HG02970 (cell line): ENCODE data around the gene CGB5.
"Not testable (repeated sequence)": the region's sequence is repeated elsewhere in the genome, so short reads cannot be mapped to it uniquely, and the experiment has no call there.

Source experiments
- ATAC-seq: cut with Tn5 transposase; IDR thresholded peaks from one replicate; pipeline ENCODE4 v1.9.1; 2021; ENCODE audit warnings: mild to moderate bottlenecking, moderate library complexity, moderate number of reproducible peaks; ENCODE audit not compliant: unreplicated experiment, low FRiP score

Gene CGB5

DNA sequence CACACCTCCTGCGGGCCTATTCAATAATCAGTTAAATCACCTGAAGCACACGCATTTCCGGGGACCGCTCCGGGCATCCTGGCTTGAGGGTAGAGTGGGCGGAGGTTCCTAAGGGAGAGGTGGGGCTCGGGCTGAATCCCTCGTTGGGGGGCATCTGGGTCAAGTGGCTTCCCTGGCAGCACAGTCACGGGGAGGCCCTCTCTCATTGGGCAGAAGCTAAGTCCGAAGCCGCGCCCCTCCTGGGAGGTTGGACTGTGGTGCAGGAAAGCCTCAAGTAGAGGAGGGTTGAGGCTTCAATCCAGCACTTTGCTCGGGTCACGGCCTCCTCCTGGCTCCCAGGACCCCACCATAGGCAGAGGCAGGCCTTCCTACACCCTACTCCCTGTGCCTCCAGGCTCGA is at the start of gene CGB5:
TSS of gene CGB5 (plus strand) at position 301 of the 400 bp plus-strand sequence. CDS start 362 bp downstream, outside the sequence.
- ATAC-seq, result not testable (repeated sequence)

DNA sequence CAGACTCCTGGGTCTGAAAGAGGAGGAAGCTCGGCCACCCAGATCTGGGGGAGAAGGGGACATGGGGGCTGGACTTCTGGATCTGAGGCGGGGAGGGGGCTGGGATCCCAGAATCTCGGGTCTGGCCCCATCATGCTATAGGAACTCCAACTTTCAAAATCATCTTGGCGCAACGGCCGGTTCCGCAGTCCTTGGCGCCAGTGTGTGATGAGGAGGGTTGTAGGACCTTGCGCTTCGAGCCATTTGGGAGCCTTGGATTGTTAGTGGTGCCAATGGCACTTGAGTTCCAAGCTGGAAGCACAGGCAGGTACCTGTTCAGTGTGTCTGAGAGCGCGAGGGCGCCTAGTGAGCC is 49.6 kb upstream of the CGB5 start:
- ATAC-seq, result no peak

DNA sequence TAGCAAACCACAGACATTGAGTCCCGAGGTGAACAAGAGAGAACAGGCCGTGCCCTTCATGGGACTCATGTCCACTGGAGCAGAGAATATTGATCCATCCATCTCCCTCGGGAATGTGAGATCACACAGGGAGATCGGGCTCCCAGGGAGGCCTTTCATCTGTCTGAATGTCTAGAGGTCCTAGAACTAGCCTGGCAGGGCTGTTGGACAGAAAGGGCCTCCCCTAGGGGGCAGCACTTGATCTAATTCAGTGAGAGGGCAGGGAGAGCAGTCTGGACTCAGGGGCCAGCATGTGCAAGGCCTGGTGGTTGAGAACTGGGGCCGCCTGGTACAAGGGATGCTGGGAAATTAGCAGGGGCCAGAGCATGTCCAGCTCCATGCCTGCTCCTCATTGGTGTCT is 45.7 kb upstream of the CGB5 start:
- no peak for ATAC-seq

DNA sequence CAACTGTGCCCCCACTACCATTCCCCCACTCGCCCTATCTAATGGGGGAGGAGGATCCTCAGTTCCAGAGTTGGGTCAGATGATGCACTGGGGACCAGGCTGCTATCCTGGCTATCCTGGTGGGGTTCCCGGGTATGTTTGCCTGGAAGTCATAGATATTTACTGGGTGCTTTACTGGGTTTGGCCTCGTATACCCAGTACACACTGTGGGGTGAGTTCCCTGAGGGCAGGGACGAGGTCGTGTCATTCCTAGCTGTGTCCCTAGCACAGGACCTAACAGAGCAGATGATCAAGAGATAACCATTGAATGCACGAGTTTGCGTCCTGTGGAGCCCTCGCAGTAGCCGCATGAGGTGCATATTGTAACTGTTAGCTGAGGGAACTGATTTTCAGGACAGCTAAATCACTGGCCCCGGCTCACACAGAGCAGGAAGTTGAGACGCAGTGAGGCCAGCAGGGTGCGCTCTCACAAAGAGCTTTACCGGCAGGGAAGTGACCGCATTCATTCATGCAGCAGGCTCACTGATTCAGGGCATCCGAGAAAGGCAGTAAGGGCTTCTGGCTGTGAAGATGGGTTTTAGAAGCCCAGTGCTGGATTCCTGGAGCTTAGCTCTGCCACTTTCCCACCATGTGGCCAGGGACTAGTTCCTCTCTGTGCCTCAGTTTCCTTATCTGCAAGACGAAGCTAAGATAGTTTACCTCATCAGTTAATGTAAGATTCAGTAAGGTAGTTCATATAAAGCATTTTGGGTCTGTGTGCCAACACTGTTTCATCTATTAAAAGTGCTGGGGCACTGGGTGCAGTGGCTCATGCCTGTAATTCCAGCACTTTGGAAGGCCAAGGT is 43.9 kb upstream of the CGB5 start:
- no peak for ATAC-seq

DNA sequence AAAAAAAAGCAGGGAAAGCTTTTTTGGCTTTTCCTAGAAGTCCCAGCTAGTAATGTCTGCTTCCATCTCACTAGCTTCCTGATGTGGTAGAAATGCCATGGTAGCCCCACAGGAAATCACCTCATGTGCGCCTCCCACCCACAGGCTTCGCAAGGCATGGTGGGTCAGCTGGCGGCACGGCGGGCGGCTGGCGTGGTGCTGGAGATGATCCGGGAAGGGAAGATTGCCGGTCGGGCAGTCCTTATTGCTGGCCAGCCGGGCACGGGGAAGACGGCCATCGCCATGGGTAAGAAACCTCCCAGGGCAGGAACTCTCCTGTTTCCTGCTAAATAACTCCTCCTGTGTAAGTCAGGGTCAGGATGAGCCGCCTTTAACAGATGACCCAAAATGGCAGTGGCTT is 39.5 kb upstream of the CGB5 start:
- ATAC-seq, result no peak

DNA sequence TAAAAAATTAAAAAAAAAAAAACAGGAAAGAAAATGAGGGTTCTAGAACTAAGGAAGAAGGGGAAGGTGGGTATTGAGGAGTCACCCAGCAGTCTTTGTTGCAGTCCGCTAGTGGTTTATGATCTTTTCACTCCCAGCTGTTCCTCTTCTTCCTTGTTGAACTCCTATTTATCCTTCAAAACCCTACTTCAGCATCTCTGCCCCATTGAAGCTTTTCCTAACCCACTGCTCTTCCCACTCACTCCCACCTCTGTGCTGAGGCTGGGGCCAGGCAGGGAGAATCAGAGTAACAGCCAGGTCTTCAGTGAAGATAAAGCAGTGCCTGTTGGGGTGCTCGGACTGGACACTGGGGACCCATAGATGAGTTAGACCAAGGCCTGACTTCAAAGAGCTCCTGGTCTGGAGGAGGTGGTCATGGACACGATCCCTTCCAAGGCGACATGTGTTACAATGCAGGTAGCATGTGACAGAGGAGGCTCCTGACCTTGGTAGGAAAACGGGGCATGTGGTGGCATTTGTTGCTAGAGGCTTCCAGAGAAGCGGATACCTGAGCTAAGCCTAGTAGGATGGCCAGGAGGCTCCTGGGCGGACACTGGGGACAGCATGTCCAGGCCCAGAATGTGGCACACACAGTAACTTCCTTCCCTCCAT is 38.6 kb upstream of the CGB5 start:
- ATAC-seq, result no peak

DNA sequence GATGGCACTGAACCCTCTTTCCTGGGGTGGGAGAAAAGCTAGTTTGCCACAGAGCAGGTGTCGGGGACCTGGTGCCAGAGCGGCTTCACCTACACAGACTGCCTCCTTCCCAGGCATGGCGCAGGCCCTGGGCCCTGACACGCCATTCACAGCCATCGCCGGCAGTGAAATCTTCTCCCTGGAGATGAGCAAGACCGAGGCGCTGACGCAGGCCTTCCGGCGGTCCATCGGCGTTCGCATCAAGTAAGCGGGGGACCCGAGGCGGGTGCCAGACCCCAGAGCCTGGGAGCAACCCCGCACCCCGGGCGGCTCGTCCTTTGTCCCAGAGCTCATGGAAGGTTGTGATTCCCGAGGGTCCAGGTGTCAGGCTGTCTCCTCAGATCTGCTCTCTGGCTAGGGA is 36.7 kb upstream of the CGB5 start:
- no peak for ATAC-seq

DNA sequence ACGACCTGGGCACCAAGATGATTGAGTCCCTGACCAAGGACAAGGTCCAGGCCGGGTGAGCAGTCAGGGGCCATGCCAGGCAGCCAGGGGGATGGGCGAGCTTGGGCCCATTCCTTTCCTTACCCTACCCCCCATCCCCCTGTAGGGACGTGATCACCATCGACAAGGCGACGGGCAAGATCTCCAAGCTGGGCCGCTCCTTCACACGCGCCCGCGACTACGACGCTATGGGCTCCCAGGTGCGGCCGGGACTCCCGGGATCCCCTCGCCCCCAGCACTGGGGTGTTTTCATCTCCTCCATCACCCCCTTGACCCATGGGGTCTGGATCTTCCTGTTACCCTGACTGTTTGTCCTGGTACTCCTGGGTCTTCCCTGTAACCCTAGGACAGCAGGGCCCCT is 33.8 kb upstream of the CGB5 start:
- no peak for ATAC-seq

DNA sequence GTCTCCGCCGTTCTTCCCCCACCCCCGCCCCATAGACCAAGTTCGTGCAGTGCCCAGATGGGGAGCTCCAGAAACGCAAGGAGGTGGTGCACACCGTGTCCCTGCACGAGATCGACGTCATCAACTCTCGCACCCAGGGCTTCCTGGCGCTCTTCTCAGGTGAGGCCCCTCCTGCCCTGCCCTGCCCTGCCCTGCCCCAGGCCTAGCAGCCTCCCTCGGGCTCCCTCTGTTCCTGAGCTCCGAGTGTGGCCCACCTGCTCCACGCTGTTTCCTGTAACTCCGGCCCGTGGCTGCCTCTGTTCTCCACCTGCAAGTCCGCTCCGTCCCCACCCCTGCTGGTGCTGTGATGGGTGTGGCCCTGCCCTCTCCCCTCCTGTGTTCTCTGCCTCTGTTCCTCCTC is 33.2 kb upstream of the CGB5 start:
- no peak for ATAC-seq

DNA sequence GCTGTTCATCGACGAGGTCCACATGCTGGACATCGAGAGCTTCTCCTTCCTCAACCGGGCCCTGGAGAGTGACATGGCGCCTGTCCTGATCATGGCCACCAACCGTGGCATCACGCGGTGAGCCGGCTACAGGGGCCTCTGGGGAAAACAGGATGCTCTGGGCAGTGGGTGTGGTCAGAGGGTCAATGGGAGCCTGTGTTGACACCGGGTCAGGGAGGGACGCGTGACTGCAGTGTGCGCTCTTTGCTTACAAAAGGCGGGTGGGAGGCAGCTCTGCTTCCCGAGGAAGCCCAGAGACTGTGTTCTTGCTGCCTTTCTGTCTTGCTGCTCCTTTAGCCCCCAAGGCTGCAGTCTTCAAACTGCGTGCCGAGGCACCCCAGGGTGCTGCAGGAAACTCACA is 32.5 kb upstream of the CGB5 start:
- no peak for ATAC-seq

DNA sequence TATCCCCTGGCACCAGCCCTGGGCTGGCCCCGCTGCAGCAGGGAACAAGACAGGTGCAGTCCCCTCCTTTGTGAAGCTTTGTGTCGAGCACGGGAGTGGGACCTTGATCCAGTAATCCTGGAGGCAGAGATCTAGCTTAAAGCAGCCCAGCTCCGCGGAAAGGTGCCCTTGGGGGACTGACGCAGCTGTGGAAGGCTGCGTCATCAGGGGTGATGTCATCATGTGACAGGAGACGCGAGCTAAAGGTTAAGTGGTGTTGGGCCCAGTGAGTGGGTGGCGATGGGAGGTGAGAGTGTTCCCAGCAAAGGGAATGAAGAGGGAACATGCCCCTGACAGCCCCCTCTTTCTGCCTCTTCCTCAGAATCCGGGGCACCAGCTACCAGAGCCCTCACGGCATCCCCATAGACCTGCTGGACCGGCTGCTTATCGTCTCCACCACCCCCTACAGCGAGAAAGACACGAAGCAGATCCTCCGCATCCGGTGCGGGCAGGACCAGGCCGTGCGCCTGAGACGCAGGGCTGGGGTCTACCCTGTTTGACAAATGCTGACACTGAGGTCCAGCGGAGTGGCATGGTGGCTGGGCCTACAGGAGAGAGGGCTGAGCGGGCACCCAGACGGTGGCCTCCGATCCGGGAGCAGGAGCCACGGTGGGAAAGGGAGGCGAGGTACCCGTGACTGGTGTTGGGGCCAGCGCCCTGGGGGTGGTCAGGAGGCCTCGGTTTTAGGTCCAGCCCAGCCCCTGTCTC is 29.4 kb upstream of the CGB5 start:
- ATAC-seq, result no peak

DNA sequence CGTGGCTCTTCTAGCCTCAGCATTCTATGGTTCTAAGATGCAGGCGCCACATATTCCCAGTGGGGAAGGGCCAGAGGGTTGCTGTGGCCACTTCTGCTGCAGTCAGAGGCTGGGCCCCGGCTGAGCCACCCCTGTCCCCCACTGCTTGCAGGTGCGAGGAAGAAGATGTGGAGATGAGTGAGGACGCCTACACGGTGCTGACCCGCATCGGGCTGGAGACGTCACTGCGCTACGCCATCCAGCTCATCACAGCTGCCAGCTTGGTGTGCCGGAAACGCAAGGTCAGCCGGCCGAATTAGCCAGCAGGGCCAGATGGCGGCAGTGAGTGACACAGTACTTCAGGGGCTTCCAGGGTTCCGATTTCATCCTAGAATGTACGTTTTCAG is 28.8 kb upstream of the CGB5 start:
- ATAC-seq, result no peak

DNA sequence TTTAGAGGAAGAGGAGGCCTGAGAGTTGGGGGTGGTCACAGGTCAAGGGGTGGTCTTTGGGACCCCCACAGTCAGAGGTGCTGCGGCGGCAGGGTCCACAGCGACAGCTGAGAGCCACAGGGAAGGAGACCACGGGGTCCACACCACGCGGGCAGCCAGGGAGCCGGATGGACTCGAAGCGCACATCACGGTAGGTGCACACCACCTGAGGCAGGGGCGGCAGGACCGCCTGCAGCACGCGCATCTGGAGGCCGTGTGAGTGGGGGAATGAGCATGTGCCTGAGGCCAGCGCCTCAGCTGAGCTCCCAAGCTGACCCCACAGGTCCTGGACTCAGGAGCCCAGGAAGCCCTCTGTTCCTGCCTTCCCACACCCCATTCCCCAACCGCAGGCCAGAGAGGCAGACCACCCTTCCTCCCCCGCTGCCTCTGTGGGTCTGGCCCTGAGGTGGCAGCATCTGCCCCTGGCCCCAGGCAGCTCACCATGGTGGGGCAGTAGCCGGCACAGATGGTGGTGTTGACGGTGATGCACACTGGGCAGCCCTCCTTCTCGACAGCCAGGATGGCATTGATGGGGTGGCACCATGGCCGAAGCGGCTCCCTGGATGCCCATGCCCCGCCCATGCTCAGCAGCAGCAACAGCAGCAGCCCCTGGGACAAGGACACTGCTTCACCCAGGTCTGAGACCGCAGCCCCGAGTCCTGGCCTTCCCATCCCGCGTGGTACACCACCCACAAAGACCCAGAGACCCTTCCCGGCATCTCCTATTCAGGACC is 27.4 kb upstream of the CGB5 start:
- ATAC-seq, result no peak

DNA sequence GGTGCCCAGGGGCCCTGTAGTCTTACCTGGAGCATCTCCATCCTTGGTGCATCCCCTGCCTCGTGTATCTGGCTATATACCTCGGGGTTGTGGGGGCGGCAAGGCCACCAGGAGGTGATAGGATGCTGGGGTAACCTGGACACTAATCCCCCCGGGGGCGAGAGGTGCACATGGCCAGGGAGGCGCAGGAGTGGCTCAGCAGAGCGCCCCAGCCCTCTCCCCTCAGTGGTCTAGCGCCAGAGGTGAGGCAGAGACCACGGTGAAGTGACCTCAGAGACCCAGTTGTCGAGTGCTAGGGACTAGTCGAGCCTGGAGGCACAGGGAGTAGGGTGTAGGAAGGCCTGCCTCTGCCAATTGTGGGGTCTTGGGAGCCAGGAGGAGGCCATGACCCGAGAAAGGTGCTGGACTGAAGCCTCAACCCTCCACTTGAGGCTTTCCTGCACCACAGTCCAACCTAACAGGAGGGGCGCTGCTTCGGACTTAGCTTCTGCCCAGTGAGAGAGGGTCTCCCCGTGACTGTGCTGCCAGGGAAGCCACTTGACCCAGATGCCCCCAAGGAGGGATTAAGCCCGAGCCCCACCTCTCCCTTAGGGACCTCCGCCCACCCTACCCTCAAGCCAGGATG is 26.5 kb upstream of the CGB5 start, which contains the start of gene LHB:
TSS of gene LHB (minus strand) at position 51 of the 625 bp plus-strand sequence. CDS start at position 41, 10 bp downstream.
- no peak for ATAC-seq

DNA sequence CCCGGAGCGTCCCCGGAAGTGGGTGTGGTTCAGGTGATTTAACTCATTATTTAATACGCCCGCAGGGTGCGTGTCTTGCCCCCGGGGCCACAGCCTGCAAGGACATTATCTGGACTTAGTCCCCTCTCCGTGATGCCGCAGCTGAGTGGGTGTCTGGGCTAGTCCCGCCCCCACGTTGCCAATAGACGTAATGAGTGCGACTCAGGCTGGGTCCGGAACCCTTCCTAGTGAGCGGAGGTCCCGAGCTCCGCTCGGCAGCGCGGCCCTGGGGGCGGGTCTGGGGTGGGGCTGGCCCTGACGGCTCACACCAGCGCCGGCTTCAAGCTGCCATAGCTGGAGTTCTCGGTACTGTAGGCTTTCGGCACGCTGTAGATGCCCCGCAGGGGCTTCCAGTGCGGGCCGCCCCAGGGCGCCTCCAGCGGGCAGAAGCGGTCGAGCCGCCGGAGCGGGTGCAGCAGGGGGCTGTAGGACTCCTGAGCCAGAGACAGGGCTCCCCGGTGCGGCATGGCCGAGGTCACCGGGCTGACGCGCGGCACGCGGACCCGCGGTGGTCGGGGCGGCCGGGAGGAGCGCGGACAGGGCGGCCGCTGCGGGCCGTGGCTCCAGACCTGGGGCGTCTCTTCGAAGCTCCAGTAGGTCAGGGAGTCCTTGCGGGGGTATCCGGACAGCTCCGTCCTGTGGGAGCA is 25.8 kb upstream of the CGB5 start:
- no peak for ATAC-seq

DNA sequence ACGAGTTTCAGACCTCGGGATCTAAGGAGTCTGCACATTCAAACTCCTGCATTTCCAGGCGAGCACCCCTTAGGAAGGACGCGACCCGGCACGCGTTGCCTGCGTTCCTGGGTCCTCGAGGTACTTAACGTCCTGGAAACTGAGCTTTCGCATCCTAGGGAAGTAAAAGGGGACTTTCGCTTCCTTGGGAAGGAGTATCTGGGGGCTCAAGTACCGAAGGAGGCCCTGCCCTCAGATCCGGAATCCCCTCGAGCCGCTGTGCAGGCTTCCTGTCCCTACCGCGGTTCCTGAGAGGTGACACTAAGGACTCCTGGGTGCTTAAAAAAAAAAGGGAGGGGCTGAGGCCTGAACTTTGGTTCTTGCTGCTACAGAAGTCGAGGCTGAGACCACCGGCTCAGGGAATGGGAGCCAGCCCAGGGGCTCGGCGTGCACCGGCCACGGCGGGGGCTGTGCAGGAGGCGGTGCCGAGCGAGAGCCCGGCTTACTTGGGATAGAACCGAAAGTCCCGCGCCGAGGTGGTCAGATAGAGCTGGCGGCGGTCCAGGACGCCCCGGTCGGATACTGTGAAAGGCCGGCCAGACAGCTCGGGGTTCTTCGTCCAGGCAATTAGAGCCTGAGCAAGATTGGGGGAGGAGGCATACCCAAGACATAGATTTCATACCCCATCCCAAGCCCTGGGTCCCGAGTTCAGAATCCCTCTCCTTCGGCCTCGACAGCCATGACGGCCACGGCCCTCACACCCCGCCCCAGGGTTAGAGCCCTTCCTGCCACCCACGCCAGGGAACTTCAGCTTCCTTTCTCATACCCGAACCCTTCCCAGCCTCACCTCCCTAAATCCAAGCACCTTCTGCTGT is 25.0 kb upstream of the CGB5 start:
- ATAC-seq, result not testable (repeated sequence)

DNA sequence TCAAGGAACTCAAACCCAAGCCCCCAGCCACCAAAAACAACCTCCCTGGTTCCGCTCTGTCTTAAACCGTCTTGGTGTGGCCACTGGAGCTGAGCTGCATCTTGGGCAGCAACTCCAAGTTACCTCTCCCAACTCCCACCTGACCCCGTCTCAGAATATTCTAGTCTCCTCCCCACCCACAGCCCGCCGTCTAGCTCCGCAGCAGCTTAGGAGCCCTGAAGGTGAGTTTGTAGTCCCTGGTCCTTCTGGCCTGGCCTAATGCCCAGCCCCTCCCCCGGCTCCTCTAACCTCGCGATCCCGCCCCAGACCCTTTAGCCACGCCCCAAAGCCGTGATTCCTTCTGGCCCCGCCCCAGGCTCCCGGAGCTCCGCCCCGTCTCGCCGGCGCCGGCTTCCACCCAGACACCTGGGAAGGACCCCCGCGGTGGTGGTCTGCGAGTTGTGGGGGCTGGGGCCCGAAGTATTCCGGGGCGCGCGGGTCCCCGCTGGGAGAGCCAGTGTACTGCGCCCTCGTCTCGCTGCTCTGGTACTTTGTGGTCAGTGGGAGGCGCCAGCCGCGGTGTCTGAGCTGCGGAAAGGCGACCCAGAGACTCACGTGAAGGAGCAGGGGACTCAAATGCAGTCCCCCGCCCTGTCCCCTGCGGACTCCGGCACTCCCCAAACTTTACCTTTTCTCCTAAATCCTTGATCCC is 24.3 kb upstream of the CGB5 start:
- no peak for ATAC-seq

DNA sequence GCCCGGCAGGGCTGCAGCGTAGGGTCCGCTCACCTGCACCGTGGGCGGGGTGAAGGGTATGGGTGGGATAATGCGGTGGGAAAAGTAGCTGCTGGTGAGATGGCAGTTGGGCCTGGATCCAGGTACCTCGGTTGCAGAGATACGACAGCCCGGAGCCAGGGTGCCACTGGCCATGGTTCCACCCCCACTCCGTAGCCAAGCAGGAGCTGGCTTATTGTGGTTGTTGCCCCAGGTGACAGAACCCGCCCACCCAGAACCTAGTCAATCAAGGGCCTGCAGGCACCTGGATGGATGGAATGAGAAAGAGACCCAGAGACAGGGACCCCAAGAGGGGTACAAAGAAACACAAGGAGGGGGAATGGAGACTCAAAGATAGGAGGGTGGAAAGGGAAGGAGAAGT is 23.3 kb upstream of the CGB5 start:
- ATAC-seq, result no peak
